Hepatocyte (in vitro differentiated cells): ENCODE measurements around the gene DPEP1. TPM values are rescaled to one million over a fixed set of nuclear protein-coding genes. Genes with fewer than 3 reads are reported as not detected.

Source experiments
- DNase-seq: peaks from one replicate; pipeline ENCODE4 v3.0.0-alpha.2; 2016; ENCODE audit warnings: low spot score
- H2AFZ ChIP-seq: fragments of 200-600 bp; sonication (generic); 2 replicates; pipeline ENCODE4 v1.6.0; 2016; ENCODE audit warnings: antibody characterized with exemption, mild to moderate bottlenecking
- H3K27ac ChIP-seq: fragments of 200-600 bp; sonication (generic); 2 replicates; pipeline ENCODE4 v1.5.1; 2016; ENCODE audit warnings: mild to moderate bottlenecking
- H3K27me3 ChIP-seq: fragments of 200-600 bp; sonication (generic); 2 replicates; pipeline ENCODE4 v1.6.1; 2016
- H3K36me3 ChIP-seq: fragments of 200-600 bp; sonication (generic); replicated peaks from 2 replicates; pipeline ENCODE4 v1.5.1; 2016; ENCODE audit warnings: low read depth; ENCODE audit not compliant: insufficient read depth
- H3K4me1 ChIP-seq: fragments of 200-600 bp; sonication (generic); 2 replicates; pipeline ENCODE4 v1.5.1; 2016; ENCODE audit warnings: mild to moderate bottlenecking, moderate library complexity; ENCODE audit not compliant: insufficient read depth
- H3K4me2 ChIP-seq: fragments of 200-600 bp; sonication (generic); 2 replicates; pipeline ENCODE4 v1.6.0; 2016
- H3K4me3 ChIP-seq: fragments of 200-600 bp; sonication (generic); 2 replicates; pipeline ENCODE4 v1.5.1; 2016; ENCODE audit warnings: mild to moderate bottlenecking
- H3K79me2 ChIP-seq: fragments of 200-600 bp; sonication (generic); 2 replicates; pipeline ENCODE4 v1.6.0; 2017; ENCODE audit warnings: mild to moderate bottlenecking
- H3K9me2 ChIP-seq: fragments of 200-600 bp; sonication (generic); replicated peaks from 2 replicates; pipeline ENCODE4 v1.6.0; 2017; ENCODE audit warnings: mild to moderate bottlenecking; ENCODE audit not compliant: insufficient read depth
- H3K9me3 ChIP-seq: fragments of 200-600 bp; sonication (generic); 2 replicates; pipeline ENCODE4 v1.5.1; 2016; ENCODE audit warnings: low read depth, mild to moderate bottlenecking
- H4K20me1 ChIP-seq: fragments of 200-600 bp; sonication (generic); 2 replicates; pipeline ENCODE4 v1.6.0; 2016; ENCODE audit warnings: mild to moderate bottlenecking; ENCODE audit not compliant: insufficient read depth, poor library complexity, severe bottlenecking
- EZH2 ChIP-seq: fragments of 200-600 bp; sonication (generic); IDR thresholded peaks from 2 replicates; pipeline ENCODE4 v1.6.1; 2016; ENCODE audit warnings: antibody characterized with exemption, mild to moderate bottlenecking, borderline replicate concordance
- EZH2phosphoT487 ChIP-seq: fragments of 200-600 bp; sonication (generic); IDR thresholded peaks from one replicate; pipeline ENCODE4 v1.6.1; 2018; ENCODE audit warnings: antibody characterized with exemption, mild to moderate bottlenecking, low read depth, moderate library complexity; ENCODE audit not compliant: unreplicated experiment, severe bottlenecking
- WGBS: methylation state at CpG from one replicate; pipeline ENCODE4 v1.1.6; 2016; ENCODE audit warnings: low lambda C conversion rate; ENCODE audit errors: missing lambda C conversion rate; 5-methylcytosine and 5-hydroxymethylcytosine counted together
- polyA plus RNA-seq: library from polyadenylated mRNA; unstranded; fragments of >200 nt; fragmentation: Nextera tagmentation; extraction: Ambion mirVana; gene quantifications from 2 replicates; pipeline ENCODE4 v1.2.1, GENCODE V29; 2016
- total RNA-seq: library from RNA; depleted of rRNA; stranded (reverse); fragments of >200 nt; gene quantifications from 2 replicates; pipeline ENCODE4 v1.2.3, GENCODE V29; 2014
- TF ChIP-seq, protein P1 (sequence below): fragments of 200-600 bp; sonication (generic); IDR thresholded peaks from 2 replicates; pipeline ENCODE4 v1.5.1; 2016; ENCODE audit warnings: antibody characterized with exemption, mild to moderate bottlenecking; ENCODE audit not compliant: poor library complexity

The DPEP1 gene
- total and polyA plus RNA-seq, 2 experiments from 2014 or later: 48.3 to 106 TPM

DNA sequence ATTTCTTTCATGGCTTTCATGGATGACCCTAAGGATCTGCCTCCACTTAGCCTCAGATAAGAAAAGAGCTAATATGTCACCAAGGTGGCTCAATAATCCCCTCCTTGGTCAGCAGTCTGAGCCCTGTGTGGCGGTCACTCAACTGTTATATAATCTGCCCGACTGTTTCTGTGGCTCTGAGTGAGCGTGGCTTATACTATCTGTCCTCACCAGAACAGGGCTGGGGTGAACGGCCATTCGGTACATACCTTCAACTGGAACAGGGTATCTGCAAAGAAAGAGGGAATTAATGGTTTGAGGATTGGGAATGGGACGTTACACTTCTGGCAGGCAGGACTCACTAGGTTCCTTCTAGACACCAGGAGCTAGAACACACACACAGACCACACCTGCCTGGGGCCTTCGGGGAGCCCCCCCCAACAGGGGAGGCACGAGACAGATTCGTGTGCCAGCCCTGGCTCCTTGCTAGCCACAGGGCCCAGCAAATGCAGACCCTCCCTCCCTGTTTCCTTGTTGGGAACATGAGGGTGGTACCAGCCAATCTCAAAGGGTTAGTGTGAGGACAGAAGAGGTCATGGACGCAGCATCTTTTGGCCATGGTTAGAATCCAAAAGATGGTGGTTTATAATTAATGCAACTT, 40.3 kb downstream of the DPEP1 start:
- no peaks in the 10 kb centered on the region for H3K9me2 ChIP-seq
- peaks cover 6% of the 10 kb centered on the region for H4K20me1 ChIP-seq
- TF ChIP-seq EZH2phosphoT487 (no peak), EZH2 (no peak)
- TF ChIP-seq, protein P1, sequence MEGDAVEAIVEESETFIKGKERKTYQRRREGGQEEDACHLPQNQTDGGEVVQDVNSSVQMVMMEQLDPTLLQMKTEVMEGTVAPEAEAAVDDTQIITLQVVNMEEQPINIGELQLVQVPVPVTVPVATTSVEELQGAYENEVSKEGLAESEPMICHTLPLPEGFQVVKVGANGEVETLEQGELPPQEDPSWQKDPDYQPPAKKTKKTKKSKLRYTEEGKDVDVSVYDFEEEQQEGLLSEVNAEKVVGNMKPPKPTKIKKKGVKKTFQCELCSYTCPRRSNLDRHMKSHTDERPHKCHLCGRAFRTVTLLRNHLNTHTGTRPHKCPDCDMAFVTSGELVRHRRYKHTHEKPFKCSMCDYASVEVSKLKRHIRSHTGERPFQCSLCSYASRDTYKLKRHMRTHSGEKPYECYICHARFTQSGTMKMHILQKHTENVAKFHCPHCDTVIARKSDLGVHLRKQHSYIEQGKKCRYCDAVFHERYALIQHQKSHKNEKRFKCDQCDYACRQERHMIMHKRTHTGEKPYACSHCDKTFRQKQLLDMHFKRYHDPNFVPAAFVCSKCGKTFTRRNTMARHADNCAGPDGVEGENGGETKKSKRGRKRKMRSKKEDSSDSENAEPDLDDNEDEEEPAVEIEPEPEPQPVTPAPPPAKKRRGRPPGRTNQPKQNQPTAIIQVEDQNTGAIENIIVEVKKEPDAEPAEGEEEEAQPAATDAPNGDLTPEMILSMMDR: no peak
- H3K27me3 ChIP-seq: no peaks in the 10 kb centered on the region
- 95% methylated on average over 10 of the region's 10 CpGs for WGBS
- no peak overlapping the region for H2AFZ ChIP-seq
- H3K4me3 ChIP-seq: no peak overlapping the region
- H3K27ac ChIP-seq: no peak overlapping the region
- peaks cover 12% of the 10 kb centered on the region for H3K4me1 ChIP-seq
- no peak for DNase-seq
- H3K9me3 ChIP-seq: no peaks in the 10 kb centered on the region
- no peaks in the 10 kb centered on the region for H3K36me3 ChIP-seq
- H3K4me2 ChIP-seq: no peak overlapping the region
- H3K79me2 ChIP-seq: peaks cover 55% of the 10 kb centered on the region

DNA sequence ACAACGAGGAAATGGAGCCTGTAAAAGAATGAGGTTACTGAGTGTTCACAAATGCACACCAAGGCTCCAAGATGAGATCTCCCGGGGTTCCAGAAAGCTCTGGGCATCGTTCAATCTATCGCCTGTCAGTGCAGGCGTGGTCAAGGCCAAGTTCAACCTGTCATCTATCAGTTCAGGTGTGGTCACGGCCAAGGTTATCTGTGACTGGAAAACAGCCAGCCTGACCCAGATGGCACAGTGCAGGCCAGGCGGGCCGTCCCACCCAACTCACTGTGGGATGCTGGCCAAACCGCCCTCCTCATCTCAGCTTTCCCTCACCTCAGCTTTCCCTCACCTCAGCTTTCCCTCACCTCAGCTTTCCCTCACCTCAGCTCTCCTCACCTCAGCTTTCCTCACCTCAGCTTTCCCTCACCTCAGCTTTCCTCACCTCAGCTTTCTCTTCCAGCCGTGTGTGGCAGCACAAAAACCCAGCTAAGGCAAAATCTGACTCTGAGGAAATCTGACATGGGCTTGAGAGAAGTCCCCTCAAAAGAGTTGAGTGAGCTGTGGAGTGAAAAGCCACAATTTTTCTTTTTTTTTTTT, 41.7 kb downstream of the DPEP1 start:
- DNase-seq: no peak
- H3K27ac ChIP-seq: no peak overlapping the region
- no peak overlapping the region for H3K4me3 ChIP-seq
- H4K20me1 ChIP-seq: peaks cover 6% of the 10 kb centered on the region
- TF ChIP-seq, protein P1: no peak
- TF ChIP-seq EZH2phosphoT487 (no peak), EZH2 (no peak)
- no peaks in the 10 kb centered on the region for H3K9me3 ChIP-seq
- H3K27me3 ChIP-seq: no peaks in the 10 kb centered on the region
- H3K79me2 ChIP-seq: peaks cover 66% of the 10 kb centered on the region
- H3K4me1 ChIP-seq: peaks cover 14% of the 10 kb centered on the region
- no peak overlapping the region for H3K4me2 ChIP-seq
- H3K9me2 ChIP-seq: no peaks in the 10 kb centered on the region
- 96% methylated on average over 10 of the region's 10 CpGs for WGBS
- H2AFZ ChIP-seq: no peak overlapping the region
- H3K36me3 ChIP-seq: no peaks in the 10 kb centered on the region

DNA sequence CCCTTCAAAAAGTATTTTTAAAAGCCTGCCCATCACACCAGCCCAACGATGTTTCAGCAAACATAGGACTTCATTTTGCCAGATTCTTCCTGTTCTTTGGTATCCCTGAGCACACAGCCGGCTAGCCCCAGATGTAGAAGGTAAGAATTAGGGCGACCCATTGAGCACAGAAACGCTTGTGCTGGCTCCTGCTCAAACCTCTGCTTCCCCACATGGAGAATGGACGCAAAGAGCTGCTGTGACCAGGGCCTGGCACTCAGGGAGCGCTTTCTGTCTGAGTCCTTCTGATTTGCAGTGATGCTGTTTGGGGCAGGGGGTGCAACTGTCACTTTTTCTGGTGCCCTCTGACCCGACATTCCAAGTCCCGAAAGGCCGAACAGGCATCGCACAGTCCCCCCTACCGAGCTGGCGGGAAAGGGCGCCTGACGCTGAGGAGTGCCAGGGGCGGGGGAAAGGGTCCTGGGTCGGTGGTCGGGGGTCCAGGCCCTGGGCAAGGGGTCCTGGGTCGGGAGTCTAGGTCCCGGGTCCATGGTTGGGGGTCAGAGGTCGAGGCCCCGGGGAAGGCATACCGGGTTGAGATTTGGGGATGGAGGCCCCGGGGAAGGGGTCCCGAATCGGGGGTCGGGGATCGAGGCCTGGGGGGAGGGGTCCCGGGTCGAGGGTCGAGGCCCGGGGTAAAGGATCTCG, 43.1 kb downstream of the DPEP1 start:
- Histone ChIP-seq H3K4me3 (peak overlapping the region; percentile 93), H3K36me3 (no peaks in the 10 kb centered on the region), H3K9me3 (no peaks in the 10 kb centered on the region), H3K9me2 (no peaks in the 10 kb centered on the region), H3K4me2 (peak overlapping the region; percentile 99), H3K4me1 (peaks cover 14% of the 10 kb centered on the region), H3K27me3 (no peaks in the 10 kb centered on the region), H4K20me1 (peaks cover 3% of the 10 kb centered on the region), H3K27ac (no peak overlapping the region), H3K79me2 (peaks cover 64% of the 10 kb centered on the region), H2AFZ (no peak overlapping the region)
- no peak for DNase-seq
- TF ChIP-seq EZH2: no peak
- TF ChIP-seq, protein P1: no peak
- TF ChIP-seq EZH2phosphoT487: no peak
- 61% methylated on average over 21 of the region's 32 CpGs for WGBS
